ENCODE results near the gene GNAS.
A peak's percentile ranks its signal among the peaks of the same experiment; 100 is the strongest.

GNAS gene

DNA sequence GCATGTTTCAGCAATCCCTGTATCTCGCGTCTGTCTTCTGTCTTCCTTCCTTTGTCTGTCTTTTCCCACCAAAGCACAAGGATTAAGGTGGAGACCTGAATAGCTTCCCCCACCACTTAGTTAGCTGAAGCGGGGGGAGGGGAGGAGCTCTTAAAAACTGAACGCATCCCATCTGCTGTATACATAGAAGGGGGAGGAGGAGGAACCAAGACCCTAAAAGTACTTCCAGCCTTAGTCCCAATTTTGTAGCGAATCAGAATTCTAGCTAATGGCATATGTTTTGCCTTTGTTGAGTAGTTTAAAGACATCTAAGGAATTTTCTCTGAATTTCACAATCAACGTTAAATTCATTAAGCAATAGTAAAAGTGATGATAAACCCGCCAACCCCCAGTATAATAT lies 47.9 kb downstream of the GNAS start:
- DNase-seq = no peak

DNA sequence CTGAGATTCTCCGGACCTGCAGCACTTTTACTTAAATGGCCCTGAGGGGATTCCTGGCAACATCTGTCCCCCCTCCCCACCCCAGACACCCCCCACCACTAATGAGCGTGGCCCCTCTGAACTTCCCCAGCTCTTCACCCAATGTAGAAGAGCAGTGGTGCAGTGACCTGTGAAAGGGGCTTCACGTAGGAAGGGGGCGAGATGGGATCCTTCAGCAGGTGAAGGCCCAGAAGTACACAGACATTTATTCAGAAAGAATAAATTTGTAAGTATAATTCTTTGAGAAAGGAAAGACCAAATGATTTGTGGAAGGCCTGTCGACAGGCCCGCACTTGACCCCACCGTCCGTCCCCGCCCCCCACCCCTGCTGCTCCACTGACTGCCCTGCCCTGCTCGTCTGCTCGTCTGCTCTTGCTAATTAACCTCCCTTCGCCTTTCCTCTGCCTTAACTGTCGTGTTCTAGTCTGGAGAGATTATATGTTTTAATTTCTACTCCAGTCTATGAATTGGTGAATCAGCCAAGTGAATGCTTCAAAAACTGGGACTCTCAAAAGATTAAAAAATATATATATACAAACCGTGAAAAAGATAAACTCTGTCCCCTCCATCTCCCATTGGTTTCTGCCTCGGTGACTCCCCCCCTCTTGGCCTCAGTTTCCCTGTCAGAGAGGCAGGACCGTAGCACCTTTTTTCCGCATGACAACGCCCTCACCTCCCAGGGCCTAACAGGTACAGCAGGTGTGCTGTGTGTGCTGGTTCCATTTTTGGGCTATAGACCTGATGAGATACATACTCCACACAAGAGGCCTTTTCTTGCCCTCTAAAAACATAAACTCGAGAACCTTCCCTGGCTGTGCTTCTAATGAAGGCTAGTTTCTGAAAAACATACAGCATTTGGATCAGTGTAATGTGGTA lies 49.2 kb downstream of the GNAS start:
- DNase-seq = no peak

- DNase-seq = no peak
These were observed 51.1 kb downstream of the GNAS start for GRCh38 chr20:58903614-58904013.

- DNase-seq = no peak
These were observed 52.7 kb downstream of the GNAS start for GRCh38 chr20:58905236-58905635.

DNA sequence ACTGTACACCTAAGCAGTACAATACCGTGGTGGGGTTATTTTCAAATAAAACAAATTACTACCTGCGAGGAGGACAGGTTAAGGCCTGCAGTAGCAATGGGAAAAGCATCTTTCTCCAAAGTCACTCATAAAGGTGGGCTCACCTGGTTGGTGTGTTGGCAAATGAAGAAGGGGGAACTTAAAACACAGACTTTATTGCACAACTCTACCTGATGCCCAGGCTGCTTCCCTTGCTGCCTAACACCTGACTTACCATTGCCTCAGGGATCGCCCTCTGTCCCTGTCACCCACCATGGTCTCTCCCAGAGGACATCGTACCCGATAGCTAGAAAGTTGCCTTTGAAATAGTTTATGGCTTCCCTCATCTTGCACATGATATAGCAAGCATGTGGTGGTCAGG lies 53.6 kb downstream of the GNAS start:
- no peak for DNase-seq

GRCh38 chr20:58906894-58907293 lies 54.4 kb downstream of the GNAS start:
- DNase-seq = no peak

DNA sequence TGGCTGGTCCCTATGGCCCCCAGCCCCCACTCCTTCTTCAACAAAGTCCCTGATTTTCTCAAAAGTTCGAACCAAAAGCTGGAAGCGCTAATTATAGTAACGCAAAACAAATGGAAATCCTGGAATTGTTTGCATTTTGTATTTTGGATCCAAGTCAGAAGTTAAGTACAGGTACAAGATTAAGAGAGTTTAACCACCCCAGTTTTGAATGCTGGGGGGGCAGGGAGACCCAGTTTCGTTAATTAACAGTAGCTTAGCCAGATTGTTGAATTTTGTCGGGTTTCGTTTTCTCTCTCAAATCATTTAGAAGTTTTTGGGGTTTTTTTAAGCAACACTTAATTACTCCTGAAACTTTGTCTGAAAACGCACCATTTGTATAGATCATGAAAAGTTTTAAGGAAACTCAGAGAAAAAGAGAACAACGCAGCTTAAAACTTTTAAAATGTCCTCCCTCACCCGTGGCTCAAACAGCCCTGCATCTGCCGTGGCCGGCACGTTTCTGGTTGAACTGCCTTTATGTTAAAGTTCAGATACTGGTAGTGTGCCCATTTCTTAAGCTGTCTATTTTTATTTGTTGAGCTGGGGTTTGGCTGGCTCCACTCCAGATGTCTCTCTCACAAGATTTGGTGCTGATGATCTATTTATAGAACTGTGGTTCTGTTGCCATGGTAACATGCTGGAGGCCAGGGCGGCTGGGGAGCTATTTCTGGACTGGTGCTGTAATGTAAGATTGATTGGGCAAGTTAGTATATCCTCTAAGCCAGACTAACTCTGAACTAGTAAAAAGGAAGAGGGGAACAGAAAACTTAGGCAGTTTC lies 55.0 kb downstream of the GNAS start:
- peak; percentile 79 for DNase-seq

DNA sequence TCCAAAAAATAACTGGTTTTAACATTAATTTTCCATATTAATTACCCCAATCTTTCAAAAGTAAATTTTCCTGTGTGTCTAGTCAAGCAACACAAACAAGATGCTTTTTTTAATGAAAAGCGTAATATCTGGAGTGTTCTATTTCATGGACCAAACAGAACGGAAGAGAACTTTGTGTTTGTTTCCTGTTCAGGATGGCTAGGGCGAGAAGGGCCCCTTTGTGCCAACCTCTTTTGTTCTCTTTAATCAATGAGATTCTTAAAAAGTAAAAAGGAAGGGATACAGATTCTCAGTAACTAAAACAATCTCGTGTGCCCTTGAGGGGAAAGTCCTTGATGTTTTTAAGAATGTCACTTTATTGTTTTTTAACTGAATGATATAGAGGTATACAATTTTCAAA lies 55.7 kb downstream of the GNAS start:
- no peak for DNase-seq

- DNase-seq = no peak
These were observed 56.4 kb downstream of the GNAS start for GRCh38 chr20:58908941-58909340.

GRCh38 chr20:58909585-58909984 lies 57.1 kb downstream of the GNAS start:
- no peak for DNase-seq

DNA sequence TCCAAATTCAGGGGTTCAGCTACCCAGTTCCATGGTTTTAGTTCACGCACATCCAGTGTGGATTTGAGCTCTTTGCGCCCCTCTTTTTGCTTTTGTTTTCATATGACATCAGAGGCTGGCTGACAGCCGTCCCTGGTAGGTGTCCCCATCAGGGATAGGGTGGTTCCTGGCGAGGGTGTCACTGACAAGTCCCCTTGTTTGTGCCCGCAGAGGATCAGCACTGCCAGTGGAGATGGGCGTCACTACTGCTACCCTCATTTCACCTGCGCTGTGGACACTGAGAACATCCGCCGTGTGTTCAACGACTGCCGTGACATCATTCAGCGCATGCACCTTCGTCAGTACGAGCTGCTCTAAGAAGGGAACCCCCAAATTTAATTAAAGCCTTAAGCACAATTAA lies 58.0 kb downstream of the GNAS start:
- no peak for DNase-seq

- no peak for DNase-seq
These were observed 58.8 kb downstream of the GNAS start for GRCh38 chr20:58911309-58911708.

GRCh38 chr20:58911970-58912369 lies 59.5 kb downstream of the GNAS start:
- no peak for DNase-seq

- no peak for DNase-seq
These were observed 60.6 kb downstream of the GNAS start for GRCh38 chr20:58913079-58913478.

DNA sequence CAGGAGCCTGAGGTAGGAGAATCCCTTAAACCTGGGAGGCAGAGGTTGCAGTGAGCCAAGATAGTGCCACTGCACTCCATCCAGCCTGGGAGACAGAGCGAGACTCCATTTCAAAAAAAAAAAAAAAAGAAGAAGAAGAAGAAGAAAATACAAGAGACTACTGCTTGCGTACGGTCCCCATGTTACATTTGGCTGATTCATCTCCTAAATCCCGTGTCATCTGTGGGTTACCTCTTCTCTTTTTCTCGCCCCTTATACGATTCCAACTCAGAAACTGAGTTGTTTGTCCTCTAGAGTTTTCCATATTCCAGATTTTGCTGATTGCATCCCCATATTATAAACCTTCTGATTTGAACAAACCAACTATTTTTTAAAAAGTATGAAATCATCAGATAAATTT lies 66.1 kb downstream of the GNAS start:
- DNase-seq = no peak

DNA sequence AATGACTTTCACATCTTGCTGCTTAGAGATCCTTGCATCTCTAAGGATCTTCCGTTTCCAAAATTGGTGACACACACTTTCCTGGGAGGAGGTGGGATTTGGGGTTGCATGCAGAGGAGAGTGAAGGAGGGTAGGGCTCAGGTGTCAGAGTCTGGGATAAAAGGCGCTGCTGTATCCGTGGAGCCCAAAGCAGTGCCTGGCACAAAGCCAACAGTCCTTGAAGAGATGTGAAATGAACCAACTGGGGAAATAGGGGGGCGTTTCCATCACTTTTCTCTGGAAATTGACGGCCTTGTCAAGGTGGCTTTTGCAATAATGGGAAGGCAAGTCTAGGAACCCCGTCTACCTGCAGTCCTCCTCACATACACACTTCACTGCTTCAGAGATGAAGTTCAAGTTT lies 69.0 kb downstream of the GNAS start:
- DNase-seq = no peak

- no peak for DNase-seq
These were observed 69.5 kb downstream of the GNAS start for GRCh38 chr20:58922036-58922435.

DNA sequence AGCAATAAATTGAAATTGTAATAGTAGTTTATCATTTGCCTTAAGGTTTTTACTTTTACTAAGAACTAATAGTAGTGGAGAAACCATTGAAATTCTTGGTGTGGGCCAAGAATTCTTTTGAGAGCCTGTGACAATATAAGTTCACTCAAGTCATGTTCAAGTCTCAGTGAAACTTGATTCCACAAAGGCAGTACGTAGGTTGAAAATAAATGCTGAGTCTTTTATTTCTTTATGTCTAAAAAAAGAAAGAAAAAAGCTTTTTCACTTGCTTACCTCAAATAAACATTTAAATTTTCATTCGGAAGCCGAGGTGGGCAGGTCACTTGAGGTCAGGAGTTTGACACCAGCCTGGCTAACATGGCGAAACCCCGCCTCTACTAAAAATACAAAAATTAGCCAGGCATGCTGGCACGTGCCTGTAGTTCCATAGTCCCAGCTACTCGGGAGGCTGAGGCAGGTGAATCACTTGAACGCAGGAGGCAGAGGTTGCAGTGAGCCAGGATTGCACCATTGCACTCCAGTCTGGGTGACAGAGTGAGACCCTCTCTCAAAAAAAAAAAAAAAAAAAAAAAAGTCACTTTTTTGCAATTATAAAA lies 70.7 kb downstream of the GNAS start:
- DNase-seq = no peak

GRCh38 chr20:58926802-58927489 lies 74.4 kb downstream of the GNAS start:
- DNase-seq = no peak

DNA sequence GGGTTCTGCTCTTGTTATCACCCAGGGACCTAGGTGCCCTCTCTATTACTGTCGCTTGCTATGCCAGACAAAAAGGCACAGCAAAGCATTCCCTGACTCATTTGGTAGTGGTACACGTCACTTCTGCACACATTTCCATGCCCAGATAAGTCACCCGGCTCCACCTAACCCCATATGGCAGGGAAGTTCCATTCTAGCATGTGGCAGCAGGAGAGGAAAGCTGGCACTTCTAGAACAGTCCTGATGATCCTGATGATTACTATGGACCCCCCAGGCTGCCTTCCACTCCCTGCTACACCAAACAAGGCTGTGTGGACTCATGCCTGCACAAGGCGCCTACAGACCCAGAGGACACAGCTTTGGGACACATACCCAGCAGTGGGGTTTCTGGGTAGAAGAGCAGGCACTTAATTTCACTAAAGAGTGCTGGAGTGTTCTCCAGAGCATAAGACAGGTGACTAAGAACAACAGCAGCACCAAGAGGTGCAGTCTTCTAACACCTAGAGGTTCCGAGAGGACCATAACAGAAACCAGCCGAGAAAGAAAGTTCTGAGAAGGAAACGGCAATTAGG lies 75.1 kb downstream of the GNAS start:
- no peak for DNase-seq

DNA sequence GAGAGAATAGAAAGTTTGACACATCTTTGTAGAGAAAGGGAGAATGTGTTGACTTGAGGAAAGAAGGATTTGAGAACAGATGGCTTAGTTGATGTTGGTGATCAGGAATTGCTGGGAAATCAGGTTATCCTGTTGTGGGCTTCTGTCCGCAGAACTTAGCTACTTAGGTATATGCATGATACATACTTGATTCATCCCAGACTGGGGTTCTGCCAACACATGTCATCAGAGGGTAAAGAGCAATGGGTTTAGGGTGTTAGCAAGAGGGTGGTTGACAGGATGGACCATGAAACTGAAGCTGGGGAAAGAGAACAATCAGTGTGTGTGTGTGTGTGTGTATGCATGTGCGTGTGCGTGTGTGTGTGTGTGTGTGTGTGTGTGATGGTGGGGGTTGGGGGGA lies 78.0 kb downstream of the GNAS start:
- no peak for DNase-seq

- DNase-seq = no peak
These were observed 79.7 kb downstream of the GNAS start for GRCh38 chr20:58932170-58932569.

- DNase-seq = no peak
These were observed 85.6 kb downstream of the GNAS start for GRCh38 chr20:58938078-58938477.
